GM21723 (cell line): ENCODE data around the gene DUOX2.

Source experiments
- ATAC-seq: cut with Tn5 transposase; IDR thresholded peaks from one replicate; pipeline ENCODE4 v1.9.1; 2021; ENCODE audit warnings: mild to moderate bottlenecking, moderate library complexity; ENCODE audit not compliant: unreplicated experiment

DUOX2 gene

DNA sequence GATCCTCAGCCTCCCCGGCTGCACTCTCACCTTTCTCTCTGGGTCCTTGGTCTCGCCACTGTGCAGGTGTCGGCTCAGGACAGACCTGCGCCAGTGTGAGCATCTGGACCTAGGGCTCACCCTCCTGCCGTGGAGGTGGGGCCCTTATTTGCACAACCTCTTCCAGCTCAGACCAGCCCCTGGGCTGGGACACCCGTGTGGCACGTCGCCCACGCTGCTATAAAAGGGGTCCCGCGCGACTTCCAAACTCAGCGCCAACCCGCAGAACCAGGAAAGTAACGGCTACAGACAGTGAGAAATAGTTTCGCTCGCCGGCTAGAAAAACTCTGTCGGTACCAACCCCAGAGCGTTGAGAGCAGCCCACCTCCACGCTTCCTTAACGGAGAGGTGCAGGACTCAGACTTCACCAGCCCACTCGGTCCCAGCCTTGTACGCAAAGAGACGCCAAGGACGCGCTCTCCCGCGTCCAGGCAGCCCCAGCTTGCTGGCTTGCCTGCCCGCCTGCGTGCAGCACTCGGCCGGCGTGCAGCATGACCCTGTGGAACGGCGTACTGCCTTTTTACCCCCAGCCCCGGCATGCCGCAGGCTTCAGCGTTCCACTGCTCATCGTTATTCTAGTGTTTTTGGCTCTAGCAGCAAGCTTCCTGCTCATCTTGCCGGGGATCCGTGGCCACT, at the start of gene DUOX2, which contains the start of gene DUOXA2:
TSS of gene DUOX2 (minus strand) at position 97 of the 675 bp plus-strand sequence. CDS start 761 bp downstream, outside the sequence.
TSS of gene DUOXA2 (plus strand) at position 251 of the 675 bp plus-strand sequence. CDS start at position 531, 280 bp downstream.
- no peak for ATAC-seq

DNA sequence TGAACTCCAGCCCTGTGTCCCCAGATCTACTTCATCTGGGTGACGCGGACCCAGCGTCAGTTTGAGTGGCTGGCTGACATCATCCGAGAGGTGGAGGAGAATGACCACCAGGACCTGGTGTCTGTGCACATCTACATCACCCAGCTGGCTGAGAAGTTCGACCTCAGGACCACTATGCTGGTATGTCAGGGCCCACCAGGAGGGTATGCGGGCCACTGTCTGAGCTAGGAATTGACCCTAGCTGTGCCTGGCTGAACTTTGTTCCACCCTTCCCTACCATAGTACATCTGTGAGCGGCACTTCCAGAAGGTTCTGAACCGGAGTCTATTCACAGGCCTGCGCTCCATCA, 49.5 kb upstream of the DUOX2 start:
- no peak for ATAC-seq

DNA sequence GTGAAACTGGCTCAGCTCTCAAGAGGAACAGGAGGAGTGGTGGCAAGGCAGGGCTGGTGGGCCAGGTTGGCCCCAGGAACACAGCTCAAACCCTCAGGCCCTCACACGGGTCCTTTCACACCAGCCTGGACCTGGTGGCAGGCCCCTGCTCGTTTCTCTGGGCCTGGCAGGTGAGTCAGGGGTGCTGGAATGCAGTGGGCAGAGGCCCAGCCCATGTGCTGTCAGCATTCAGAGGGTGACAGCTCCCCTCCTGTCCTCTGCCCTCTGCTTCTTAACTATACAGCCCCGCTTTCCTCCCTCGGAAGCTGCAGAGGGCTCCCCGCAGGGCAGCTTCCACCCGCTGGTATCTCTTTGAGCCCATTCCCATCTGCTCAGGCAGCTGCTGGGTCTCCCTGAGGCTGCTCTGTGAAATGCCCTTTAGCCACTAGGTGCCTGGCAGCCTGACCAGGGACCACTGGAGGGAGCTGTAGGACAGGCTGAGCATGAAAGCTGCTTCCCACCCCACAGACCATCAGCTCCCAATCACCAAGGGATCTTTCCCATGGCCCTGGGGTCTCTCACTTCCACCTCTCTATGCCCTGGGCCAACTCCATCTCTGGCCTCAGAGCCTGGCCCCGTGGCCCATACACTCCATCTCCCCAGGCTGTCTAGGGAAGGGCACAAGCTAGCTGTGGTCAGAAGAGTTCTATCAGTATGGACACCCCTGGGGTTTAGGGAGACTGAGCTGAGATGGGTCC, 49.0 kb upstream of the DUOX2 start:
- ATAC-seq = no peak

DNA sequence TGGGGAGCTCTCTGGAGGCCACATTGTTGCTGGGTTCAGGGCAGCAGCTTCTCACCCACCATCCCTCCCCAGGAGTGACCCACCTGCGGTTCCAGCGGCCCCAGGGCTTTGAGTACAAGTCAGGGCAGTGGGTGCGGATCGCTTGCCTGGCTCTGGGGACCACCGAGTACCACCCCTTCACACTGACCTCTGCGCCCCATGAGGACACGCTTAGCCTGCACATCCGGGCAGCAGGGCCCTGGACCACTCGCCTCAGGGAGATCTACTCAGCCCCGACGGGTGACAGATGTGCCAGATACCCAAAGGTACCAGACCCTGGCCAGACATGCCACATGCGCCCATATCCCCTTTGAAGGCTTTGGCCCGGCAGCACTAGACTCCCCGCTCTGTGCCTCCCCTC, 47.7 kb upstream of the DUOX2 start:
- no peak for ATAC-seq

DNA sequence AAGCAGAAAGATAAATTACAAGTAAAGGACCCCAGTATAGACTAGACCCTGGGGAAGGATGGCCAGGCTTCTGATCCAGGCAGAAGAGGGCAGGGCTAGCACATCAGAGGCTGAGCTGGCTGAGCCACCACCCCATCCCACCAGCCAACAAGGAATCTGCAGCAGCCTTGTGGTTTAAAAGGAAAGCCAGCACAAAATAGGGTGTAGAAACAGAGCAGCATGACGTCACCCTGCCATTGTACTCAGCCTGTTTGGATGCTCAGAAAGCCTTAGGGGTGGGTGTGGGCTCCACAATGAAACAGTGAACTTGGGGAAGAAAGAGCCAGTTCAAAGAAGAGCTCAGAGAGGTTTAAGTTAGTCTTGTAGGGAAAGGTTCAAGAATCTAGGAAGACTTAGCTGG, 44.0 kb upstream of the DUOX2 start:
- ATAC-seq = no peak

DNA sequence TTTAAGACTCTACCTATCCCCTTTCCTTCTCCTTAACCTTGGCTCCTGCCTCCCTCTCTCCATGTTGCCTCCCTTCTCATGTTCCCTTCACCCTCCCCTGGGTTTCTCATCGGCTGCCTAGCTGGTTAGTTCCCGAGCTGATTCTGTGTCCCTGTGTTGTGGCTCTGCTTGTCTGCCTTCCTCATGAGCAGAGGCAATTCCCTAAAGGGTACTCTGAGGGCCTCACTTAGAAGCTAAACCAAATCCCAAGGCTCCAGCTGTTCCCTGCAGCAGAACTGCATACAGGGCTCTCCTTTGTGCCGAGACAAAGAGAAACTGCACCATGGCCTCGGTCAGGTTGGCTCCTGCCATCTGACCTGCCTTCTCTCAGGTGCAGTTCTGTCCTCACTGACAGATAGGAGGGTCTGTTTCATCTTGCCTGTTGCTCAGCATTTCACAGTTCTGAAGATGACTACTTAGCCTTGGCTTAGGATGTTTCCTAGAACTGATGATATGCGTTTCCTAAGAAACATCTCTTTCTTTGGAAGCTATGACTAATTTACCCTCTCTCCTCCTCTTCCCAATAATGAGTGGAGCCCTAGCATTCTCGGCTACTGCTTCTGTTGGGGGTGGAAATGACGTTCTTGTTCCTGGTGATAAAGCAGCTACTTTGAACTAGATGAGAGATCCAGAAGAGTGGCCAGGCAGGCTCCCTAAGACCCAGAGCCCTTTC, 42.9 kb upstream of the DUOX2 start:
- no peak for ATAC-seq

DNA sequence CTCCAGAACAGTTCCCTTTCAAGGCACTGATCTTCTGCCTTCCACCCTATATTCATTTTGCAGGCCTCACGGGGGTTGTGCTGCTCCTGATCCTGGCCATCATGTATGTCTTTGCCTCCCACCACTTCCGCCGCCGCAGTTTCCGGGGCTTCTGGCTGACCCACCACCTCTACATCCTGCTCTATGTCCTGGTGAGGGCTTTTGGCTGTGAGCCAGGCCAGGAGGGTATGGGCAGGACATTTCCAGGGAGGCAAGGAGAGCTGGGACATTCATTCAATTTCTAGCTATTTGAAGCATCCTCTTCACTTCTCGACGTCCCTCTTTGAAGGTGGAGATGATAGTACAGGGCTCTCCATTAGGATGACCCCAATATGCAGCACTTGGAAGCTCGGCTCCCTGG, 41.8 kb upstream of the DUOX2 start:
- no peak for ATAC-seq

DNA sequence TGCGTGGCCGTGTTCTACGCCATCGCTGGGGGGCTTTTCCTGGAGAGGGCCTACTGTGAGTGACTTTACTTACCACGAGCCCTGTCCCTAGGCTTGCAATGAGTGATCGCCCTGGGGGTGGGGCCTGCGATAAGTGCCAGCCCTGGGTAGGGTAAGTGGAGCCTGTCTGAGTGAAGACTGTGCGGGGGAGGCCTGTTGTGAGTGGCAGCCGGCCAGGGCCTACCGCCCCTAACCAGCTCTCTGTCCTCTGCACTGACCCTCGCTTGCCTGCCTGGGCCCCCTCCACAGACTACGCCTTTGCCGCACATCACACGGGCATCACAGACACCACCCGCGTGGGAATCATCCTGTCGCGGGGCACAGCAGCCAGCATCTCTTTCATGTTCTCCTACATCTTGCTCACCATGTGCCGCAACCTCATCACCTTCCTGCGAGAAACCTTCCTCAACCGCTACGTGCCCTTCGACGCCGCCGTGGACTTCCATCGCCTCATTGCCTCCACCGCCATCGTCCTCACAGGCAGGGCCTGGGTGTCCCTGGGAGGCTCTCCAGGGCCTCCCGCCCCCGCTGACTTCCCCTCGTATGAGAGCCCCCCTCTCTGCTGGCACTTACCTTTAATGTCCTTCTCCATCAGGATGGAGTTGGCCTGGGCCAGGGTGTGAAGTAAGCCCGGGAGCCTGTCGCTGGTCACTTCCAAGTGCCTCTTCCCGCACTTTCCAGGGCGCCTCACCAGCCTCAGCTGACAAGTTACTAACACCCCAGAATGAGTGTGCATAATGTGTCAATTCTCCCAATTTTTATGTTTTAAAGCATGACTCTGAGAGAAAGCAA, 38.2 kb upstream of the DUOX2 start:
- no peak for ATAC-seq

DNA sequence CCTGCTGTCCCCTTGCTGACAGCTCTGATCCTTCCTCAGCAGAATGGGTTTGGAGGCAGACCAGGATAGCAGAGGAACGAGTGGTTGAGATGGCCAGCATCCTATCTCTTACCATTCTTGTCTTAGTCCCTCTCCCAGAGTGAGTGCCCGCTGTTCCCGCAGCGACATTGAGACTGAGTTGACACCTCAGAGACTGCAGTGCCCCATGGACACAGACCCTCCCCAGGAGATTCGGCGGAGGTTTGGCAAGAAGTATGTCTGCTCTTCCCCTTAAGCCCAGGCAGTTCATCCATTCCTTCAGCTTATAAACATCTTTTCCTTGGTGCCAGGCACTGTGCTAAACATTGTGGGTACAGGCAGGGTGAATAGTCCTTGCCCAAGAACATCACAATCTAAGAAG, 37.0 kb upstream of the DUOX2 start:
- no peak for ATAC-seq

DNA sequence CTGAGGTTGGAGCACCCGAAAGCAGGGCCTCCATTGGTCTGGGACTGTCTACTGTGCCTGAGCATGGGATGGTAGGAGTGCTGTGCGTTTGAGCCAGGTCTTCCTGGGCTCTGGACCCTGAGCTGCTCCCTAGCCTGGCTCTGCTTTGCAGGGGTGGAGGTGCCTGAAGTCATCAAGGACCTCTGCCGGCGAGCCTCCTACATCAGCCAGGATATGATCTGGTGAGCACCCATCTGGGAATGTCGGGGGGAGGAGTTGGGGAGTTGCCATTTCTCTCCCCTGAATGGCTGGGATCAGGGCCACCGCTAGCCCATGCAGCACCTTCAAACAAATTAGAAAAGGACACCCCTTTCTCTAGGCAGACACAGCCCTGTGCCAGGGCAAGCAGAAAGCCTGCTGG, 36.5 kb upstream of the DUOX2 start:
- ATAC-seq = no peak

DNA sequence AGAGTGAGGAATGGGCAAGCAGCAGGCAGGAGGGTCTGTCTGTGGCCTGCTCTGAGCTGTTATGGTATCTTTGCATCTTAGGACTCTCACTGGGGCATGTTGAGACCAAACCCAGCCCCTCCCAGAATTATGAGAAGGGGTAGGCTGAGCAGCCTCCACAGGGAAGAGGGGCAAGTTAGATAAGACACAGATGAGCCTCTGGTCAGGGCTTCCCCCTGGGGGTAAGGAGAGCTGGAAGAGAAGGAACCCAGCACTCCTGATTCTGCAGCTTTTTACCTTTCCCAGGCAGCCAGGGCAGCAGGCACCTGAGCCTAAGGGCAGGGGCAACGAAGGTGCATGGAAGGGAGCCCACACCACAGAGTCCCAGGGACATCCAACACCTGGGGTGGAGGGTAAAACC, 35.1 kb upstream of the DUOX2 start:
- ATAC-seq = no peak

DNA sequence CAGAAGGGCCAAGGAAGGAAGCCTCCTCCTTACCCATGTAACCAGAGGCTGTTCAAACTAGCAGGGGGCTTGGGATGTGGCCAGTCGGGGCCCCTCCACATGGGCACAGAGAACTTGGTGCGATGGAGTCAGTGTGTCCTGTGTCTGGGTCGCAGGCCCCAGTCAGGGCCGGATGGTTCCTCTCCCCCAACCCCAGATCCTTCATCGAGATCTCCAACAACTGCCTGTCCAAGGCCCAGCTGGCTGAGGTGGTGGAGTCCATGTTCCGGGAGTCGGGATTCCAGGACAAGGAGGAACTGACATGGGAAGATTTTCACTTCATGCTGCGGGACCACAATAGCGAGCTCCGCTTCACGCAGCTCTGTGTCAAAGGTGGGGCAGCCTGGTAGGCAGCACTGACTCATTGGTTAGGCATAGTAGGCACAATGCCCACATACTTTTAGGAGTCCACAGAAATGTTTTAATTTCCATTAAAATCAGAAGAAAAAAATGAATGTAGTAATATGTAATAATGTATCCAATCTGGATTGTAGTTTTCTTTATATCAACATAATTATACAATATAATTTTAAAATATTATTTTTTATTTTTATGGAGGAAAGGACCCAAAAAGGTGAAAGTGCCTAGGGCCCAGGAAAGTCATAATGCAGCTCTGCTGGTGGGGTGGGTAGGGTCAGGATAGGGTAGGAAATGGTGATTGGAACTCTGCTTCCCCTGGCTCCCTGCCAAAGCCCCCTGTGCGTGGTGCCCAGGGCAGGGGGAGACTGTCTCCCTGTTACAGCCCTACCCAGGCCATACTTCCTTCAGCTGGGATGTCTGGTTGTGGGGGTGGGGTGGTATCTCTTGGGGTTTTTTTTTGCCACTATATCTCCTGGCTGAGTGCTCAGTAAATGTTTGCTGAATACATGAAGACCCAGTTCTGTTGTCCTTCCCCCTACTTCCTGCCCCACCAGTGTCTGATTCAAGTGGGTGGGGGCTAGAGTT, 34.4 kb upstream of the DUOX2 start:
- ATAC-seq = no peak

DNA sequence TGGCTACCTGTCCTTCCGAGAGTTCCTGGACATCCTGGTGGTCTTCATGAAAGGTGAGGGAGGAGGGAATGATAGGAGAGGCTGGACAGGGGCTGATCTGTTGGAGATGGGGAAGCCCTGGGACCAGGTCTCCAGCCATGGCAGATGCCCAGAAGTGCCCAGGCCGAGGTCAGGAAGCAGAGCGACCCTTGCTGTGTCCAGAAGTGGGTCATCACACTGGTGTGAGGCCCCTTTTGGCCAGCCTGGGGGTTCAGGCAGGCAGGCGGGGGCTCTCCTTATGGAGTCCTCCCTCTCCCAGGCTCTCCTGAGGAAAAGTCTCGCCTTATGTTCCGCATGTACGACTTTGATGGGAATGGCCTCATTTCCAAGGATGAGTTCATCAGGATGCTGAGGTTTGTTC, 33.6 kb upstream of the DUOX2 start:
- ATAC-seq = no peak

DNA sequence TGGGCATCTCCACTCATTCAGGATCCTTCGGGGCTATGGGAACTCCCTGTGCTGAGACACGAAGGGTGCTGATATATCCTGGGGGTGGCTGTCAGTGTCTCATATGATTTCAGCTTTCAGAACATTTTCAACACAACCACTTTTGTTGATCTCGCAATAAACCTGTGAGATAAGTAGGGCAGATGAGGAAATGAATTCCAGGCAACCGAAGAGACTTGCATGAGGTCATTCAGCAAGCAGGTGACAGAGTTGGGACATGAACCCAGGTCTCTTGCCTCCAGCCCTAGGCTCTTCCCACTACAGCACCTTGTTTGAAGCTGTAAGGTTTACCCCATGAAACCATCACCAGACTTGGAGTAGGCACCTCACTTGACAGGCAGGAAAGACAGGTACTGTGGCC, 32.4 kb upstream of the DUOX2 start:
- ATAC-seq = no peak

DNA sequence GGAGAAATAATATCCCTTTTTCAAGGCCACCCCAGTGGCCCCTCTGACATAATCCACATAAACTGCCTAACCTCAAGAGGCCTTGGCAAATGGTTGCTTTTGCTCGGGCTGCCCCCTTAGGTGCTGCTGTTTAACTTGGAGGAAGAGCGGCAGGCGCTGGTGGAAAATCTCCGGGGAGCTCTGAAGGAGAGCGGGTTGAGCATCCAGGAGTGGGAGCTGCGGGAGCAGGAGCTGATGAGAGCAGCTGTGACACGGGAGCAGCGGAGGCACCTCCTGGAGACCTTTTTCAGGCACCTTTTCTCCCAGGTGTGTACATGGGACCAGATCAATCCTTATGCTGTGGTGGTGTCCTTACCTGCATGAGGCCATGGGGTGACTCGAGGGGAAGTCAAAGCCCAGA, 30.8 kb upstream of the DUOX2 start:
- ATAC-seq = no peak

DNA sequence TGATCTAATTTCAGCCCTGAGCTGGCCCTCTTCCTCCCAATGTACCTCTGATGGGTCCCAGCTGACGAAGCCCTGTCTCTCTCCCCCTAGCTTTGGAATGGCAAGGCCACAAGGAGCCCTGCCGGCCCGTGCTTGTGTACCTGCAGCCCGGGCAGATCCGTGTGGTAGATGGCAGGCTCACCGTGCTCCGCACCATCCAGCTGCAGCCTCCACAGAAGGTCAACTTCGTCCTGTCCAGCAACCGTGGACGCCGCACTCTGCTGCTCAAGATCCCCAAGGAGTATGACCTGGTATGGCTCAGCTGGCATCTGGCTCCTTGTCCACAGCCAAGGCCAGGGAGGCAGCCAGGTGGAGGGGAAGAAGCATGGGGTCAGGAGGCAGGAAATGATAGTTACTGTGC, 30.0 kb upstream of the DUOX2 start:
- ATAC-seq = no peak

DNA sequence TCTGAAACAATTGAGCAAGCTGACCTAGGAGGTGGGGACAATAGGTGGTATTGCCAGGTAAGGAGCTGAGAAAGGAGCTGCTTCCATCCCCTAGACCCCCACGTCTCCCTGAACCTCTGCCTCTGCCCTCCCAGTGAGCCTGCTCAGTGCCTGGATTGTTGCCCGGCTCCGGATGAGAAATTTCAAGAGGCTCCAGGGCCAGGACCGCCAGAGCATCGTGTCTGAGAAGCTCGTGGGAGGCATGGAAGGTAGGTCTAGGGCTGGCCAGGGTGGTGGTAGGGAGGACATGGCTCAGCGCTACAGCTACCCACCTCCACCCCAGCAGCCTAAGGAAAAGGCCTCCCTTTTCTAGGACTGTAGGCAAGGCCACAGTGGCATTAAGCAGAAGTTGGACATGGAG, 29.1 kb upstream of the DUOX2 start:
- ATAC-seq = no peak

DNA sequence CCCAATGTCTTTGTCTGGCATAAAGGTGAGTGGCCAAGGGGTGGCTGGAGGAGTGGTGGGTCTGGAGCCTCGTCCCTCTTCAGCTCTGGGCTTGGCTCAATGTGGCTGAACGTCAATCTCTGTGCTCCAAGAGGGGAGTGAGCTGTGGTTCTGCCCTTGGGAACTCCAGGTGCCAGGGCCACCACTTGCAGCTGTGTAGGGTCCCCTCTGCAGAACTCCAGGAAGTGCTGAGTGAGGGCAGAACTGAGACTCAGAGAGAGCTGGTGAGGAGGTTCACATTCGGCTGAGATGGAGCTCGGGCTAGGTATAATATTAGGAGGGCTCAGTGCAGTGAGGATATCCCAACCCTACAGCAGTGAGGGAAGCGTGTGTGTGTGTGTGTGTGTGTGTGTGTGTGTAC, 27.4 kb upstream of the DUOX2 start:
- ATAC-seq = no peak

DNA sequence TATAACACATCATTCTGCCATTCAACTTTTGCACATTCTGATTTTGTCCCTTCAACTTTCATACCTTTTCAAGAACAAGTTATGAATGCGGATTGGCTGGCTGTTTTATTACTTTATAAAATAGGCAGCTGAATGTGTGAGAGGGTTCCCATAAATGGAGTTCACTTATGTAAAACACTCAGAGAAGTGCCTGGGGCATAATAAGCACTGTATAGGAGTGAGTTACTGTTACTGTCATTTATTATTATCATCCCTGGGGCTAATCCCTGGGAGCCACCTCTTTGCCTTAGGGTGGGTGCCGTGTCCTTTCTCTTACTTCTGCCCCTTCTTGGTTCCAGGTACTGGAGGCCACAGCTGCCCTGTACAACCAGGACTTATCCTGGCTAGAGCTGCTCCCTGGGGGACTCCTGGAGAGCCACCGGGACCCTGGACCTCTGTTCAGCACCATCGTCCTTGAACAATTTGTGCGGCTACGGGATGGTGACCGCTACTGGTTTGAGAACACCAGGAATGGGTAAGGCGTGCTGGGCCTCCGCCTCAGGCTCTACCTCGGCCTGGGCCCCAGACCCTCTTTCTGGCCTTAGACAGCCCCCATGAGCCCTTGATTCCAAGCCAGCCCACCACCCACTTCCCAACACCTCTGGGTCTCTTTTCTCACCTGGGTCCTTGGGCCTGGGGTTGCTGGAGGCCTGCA, 26.7 kb upstream of the DUOX2 start:
- no peak for ATAC-seq
